ENCODE results near the gene NYAP2. TPM values are rescaled to one million over a fixed set of nuclear protein-coding genes. Genes with fewer than 3 reads are reported as not detected.

The NYAP2 gene
- total and polyA plus RNA-seq, 2 of the 4 experiments (the other 2 are of a cell fraction), result not detected

DNA sequence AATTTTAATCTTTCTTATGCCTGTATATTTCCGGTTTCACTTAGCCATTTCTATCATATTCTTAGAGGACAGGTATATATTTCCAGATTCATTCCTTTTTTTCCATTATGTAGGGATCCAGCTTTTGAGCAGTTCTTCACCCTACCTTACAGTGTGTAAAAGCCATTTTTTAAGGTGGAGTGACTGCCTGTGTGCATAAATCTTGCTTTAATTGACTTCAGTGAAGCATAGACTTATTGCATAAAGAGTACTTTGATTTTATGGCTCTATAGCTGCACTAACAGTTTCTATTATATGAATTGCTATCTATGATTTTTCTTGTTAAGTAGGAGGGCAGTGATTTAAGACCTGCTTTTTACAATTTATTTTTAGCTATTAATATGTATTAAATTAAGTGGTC lies 132.6 kb downstream of the NYAP2 start:
- BruUV-seq (replicated peaks), result no TSS peak
- WGBS, 2 experiments (ENCODE audit: extremely low coverage in 2 of 2, insufficient read length in 1 of 2), result no CpG with 5 or more reads among the region's 1 CpG
- POLR2A ChIA-PET (ENCODE audit: unreplicated experiment), result no interaction called here
- no peaks in the 10 kb centered on the region for H4K20me1 ChIP-seq (ENCODE audit: insufficient read depth, low read length)
- H4K91ac ChIP-seq (ENCODE audit: insufficient read depth, low read depth, low read length), result no peak overlapping the region
- TF ChIP-seq MAZ (IDR thresholded peaks at IDR 0.05; ENCODE audit: borderline replicate concordance, low read depth, low read length), result no peak
- TF ChIP-seq RCOR1 (IDR thresholded peaks at IDR 0.05; ENCODE audit: insufficient replicate concordance, low read length), result no peak
- H3K4me2 ChIP-seq (ENCODE audit: low read depth, low read length), result no peak overlapping the region
- H3K56ac ChIP-seq (ENCODE audit: extremely low read depth, insufficient read depth, low read length), result no peak overlapping the region
- dilution Hi-C loops (cut with HindIII; ENCODE audit: low sequenced_read_pairs, unreplicated experiment) (no loop called here), intact Hi-C loops (cut with micrococcal nuclease) (no loop called here), in situ Hi-C loops (cut with MboI; ENCODE audit: low sequenced_read_pairs) (no loop called here)
- no peak overlapping the region for H3K9ac ChIP-seq (ENCODE audit: low read depth, low read length)
- no peak overlapping the region for H2BK120ac ChIP-seq (ENCODE audit: low read depth, low read length)
- no peaks in the 10 kb centered on the region for H3K9me1 ChIP-seq (ENCODE audit: insufficient read depth, low read length)
- H3K18ac ChIP-seq (ENCODE audit: low read depth, low read length), result no peak overlapping the region
- H3K79me1 ChIP-seq (ENCODE audit: low read depth in 1 of 2, low read length in 2 of 2), result no peaks in the 10 kb centered on the region
- no peak overlapping the region for H2AFZ ChIP-seq (replicated peaks; ENCODE audit: low read length, poor library complexity)
- no peak overlapping the region for H2BK5ac ChIP-seq (ENCODE audit: low read depth, low read length, poor library complexity, severe bottlenecking)
- H3K4me1 ChIP-seq (ENCODE audit: control insufficient read depth, insufficient read depth, low read length), result no peaks in the 10 kb centered on the region
- H2AK9ac ChIP-seq (replicated peaks; ENCODE audit: low read depth, low read length, poor library complexity), result no peak overlapping the region
- no peak overlapping the region for H3K14ac ChIP-seq (replicated peaks; ENCODE audit: low read depth, low read length)
- H2BK20ac ChIP-seq (ENCODE audit: low read depth, low read length), result no peak overlapping the region
- H3K4ac ChIP-seq (ENCODE audit: low read depth, low read length), result no peak overlapping the region
- H2AK5ac ChIP-seq (ENCODE audit: low read depth, low read length), result no peak overlapping the region
- no peaks in the 10 kb centered on the region for H3K9me3 ChIP-seq (ENCODE audit: control insufficient read depth, insufficient read depth, low read length)
- CTCF ChIA-PET, result interaction anchor here (0.7 kb wide), 1 partner anchor 583 kb away, joined by 4 read pairs; no protein-coding TSS in a partner anchor
- no peak overlapping the region for H3K27ac ChIP-seq (ENCODE audit: insufficient read depth, low read length)
- H4K5ac ChIP-seq (ENCODE audit: low read depth, low read length), result no peak overlapping the region
- no peaks in the 10 kb centered on the region for H3K36me3 ChIP-seq (ENCODE audit: control insufficient read depth, insufficient read depth, low read length)
- ATAC-seq (ENCODE audit: low read depth) (no peak), DNase-seq (no peak)
- H3K27me3 ChIP-seq (ENCODE audit: control insufficient read depth, insufficient read depth, low read length), result peaks cover 1% of the 10 kb centered on the region
- no peak overlapping the region for H2BK15ac ChIP-seq (ENCODE audit: low read depth, low read length)
- H3K4me3 ChIP-seq (ENCODE audit: insufficient read depth, low read depth, low read length), result no peak overlapping the region
- no peak overlapping the region for H4K8ac ChIP-seq (ENCODE audit: low read depth in 2 of 2, low read length in 2 of 2)
- no peak overlapping the region for H3K23ac ChIP-seq (ENCODE audit: low read depth, low read length)
